Astrocyte of the cerebellum (primary cell): Measurements from ENCODE around the gene DDX1.

Experiments
- DNase-seq: peaks from one replicate; pipeline ENCODE4 v3.0.0-alpha.2; 2011; ENCODE audit warnings: low read depth
- H3K4me3 ChIP-seq: 2 replicates; pipeline ENCODE4 v1.5.1; 2011; ENCODE audit warnings: mild to moderate bottlenecking, low read depth, low read length, moderate library complexity
- in situ Hi-C: cut with HindIII; loops from 2 replicates; pipeline ENCODE4 v1.10.0; 2017; ENCODE audit warnings: low sequenced_read_pairs
- TF ChIP-seq, protein P1 (sequence below): IDR thresholded peaks from 2 replicates; pipeline ENCODE4 v1.5.1; 2012; ENCODE audit warnings: low read length, low read depth, moderate library complexity, mild to moderate bottlenecking; ENCODE audit errors: missing control alignments

DDX1 gene

DNA sequence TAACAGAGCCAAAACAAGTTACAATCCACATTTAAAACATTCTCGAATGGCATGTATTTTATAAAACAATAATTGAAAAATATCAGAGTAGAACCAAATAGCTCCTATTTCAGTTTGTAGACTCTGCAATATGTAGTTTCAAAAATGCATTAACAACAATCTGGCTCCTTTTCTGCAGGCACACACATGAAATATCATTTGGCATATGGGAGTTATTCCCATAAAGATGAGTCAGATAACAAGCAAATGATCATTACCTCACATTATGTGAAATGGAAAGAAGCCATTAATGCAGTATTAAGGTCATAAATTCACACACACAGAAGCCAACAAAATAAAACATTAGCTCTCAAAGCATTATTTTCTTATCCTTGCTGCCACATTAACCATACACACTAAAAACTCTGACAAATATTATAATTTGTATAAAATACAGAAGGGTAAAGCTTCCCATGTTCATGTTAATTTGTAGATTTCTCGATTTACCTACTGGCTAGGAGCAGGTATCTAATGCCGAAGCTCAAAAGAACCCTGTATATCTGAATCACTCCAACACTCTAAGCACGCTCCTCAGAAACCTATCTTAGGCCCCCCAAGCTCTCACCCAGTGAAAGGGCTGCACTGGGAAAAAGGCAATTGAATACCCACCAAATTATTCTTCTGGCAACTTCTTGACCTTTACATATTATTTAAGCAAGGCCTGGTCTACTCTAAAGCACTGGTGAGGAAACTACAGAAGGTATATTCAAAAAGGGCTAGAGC is 44.4 kb upstream of the DDX1 start:
- TF ChIP-seq, protein P1, sequence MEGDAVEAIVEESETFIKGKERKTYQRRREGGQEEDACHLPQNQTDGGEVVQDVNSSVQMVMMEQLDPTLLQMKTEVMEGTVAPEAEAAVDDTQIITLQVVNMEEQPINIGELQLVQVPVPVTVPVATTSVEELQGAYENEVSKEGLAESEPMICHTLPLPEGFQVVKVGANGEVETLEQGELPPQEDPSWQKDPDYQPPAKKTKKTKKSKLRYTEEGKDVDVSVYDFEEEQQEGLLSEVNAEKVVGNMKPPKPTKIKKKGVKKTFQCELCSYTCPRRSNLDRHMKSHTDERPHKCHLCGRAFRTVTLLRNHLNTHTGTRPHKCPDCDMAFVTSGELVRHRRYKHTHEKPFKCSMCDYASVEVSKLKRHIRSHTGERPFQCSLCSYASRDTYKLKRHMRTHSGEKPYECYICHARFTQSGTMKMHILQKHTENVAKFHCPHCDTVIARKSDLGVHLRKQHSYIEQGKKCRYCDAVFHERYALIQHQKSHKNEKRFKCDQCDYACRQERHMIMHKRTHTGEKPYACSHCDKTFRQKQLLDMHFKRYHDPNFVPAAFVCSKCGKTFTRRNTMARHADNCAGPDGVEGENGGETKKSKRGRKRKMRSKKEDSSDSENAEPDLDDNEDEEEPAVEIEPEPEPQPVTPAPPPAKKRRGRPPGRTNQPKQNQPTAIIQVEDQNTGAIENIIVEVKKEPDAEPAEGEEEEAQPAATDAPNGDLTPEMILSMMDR, result no peak
- in situ Hi-C loops, result no loop called here
- H3K4me3 ChIP-seq, result no peak overlapping the region
- DNase-seq, result no peak

DNA sequence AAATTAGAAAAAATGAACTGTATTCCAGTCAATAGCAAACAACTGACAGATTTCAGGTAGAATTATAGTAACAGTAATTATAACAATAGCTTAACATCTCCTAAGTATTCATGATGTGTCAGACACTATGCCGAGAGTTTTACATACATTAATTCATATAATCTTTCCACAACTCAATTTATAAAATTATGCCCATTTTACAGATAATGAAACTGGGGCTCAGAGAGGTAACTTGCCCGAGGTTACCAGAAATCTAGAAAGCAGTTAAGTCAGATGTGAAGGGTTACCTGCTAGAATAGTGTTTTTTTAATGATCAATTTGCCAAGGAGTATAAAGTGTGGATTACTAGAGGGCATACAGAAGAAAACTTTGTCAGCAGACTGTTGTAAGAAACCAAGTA is 42.7 kb upstream of the DDX1 start:
- TF ChIP-seq, protein P1, result no peak
- in situ Hi-C loops, result no loop called here
- no peak for DNase-seq
- H3K4me3 ChIP-seq, result no peak overlapping the region

DNA sequence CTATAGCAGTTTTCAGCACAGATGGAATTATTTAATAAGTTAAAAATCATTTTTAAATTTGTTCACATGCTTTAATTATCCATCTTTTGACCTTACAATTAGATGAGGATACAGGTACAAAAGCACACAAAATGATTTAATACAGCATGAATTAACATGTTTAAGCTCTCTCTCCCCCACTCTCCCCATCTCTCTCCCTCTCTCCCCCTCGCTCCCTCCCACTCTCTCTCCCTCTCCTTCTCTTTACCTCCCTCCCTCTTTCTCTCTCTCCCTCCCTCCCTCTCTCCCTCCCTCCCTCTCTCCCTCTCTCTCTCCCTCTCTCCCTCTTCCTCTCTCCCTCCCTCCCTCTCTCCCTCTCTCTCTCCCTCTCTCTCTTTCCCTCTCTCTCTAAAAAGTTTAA is 38.1 kb upstream of the DDX1 start:
- no peak overlapping the region for H3K4me3 ChIP-seq
- TF ChIP-seq, protein P1, result no peak
- no peak for DNase-seq
- in situ Hi-C loops, result no loop called here

DNA sequence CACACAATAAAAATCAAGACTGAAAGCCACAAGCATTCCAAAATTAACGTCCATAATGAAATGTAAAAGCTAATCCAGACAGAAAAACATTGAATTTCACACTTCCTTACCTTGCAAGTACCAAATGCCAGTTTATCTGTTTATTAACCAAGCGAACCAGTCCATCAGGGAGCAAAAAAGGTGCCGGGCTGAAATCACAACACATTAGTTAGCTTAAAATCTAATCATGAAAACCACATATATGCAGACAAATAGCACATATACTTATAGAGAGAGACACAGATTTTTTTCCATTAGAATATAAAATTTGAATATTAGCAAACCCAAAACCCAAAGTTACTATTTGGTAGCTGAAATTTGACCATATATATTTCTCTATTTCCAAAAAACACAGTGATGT is 37.7 kb upstream of the DDX1 start:
- no peak for DNase-seq
- TF ChIP-seq, protein P1, result no peak
- H3K4me3 ChIP-seq, result no peak overlapping the region
- in situ Hi-C loops, result no loop called here

DNA sequence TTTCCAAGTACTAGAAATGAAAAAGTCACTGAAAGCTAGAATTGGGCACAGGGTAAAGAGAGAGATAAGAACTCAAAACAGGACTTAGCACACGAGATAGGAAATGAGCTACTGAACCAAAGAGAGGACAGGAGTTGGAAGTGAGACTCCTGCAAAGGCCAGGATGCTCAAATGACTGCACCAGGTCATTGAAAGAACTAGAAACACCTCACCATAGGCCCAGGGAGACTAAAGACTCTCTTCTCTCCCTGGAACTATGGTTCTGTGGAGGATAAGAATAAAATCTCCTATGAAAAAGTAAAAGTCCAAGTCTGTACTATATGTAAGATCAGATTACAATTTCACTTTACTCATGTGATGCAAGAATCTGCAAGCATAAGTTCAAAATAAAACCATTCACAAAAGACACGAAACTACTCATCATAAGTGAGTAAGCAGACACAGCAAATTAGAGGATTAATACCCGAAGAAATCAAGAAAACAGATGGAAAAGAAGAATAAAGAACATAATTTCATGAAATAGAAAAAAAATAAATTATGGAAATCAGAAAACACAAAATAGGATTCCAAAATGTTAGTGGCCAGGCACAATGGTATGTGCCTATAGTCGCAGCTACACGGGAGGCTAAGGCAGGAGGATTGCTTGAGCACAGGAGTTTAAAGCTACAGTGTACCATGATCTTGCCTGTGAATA is 37.0 kb upstream of the DDX1 start:
- TF ChIP-seq, protein P1, result no peak
- no peak overlapping the region for H3K4me3 ChIP-seq
- in situ Hi-C loops, result no loop called here
- DNase-seq, result no peak

DNA sequence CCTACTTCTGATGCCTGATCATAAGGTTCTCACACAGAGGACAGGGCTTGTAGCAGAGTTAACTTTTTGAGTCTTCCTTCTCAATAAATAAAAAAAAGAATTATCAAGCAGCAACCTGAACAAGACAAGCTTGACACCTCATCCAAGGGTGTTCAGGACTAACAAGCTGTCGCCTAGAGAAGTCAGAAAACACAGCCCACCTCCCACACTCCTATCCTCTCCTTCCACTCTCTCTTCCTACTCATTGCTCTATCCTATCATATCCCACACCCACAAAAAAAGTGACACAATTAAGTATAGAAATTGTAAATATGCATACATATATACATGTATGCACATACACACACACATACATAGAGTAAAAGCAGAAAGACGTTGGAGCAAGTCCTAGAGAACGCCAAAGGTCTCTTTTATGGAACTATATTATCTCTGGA is 35.9 kb upstream of the DDX1 start:
- DNase-seq, result no peak
- TF ChIP-seq, protein P1, result no peak
- in situ Hi-C loops, result no loop called here

More for the DNA sequence above, 35.9 kb upstream of the DDX1 start:
- H3K4me3 ChIP-seq, result no peak overlapping the region
